Muscle layer of duodenum (tissue), 2 donors: ENCODE results near the gene ATP10A.

Source experiments
- H3K27ac ChIP-seq: one replicate; pipeline ENCODE4 v1.7.0; 2013; ENCODE audit warnings: mild to moderate bottlenecking, low read length
- H3K27me3 ChIP-seq: one replicate; pipeline ENCODE4 v1.7.0; 2013; ENCODE audit warnings: low read depth, mild to moderate bottlenecking, control low read depth, low read length
- H3K36me3 ChIP-seq, 2 donors: one replicate each; pipeline ENCODE4 v1.7.0; 2013; ENCODE audit warnings: low read length in 2 of 2, control low read depth in 1 of 2, mild to moderate bottlenecking in 1 of 2; ENCODE audit not compliant: insufficient read depth in 2 of 2, control insufficient read depth in 1 of 2
- H3K4me1 ChIP-seq, 2 donors: one replicate each; pipeline ENCODE4 v1.7.0; 2013; ENCODE audit warnings: low read length in 2 of 2, mild to moderate bottlenecking in 2 of 2, control low read depth in 1 of 2, moderate library complexity in 1 of 2; ENCODE audit not compliant: insufficient read depth in 2 of 2, control insufficient read depth in 1 of 2
- H3K4me3 ChIP-seq, 2 donors: one replicate each; pipeline ENCODE4 v1.7.0; 2013; ENCODE audit warnings: low read length in 2 of 2, low read depth in 1 of 2, mild to moderate bottlenecking in 1 of 2
- H3K9me3 ChIP-seq, 2 donors: one replicate each; pipeline ENCODE4 v1.7.0; 2013; ENCODE audit warnings: low read length in 2 of 2, control low read depth in 1 of 2, mild to moderate bottlenecking in 1 of 2; ENCODE audit not compliant: control insufficient read depth in 1 of 2
- donor health status: healthy.

The ATP10A gene

DNA sequence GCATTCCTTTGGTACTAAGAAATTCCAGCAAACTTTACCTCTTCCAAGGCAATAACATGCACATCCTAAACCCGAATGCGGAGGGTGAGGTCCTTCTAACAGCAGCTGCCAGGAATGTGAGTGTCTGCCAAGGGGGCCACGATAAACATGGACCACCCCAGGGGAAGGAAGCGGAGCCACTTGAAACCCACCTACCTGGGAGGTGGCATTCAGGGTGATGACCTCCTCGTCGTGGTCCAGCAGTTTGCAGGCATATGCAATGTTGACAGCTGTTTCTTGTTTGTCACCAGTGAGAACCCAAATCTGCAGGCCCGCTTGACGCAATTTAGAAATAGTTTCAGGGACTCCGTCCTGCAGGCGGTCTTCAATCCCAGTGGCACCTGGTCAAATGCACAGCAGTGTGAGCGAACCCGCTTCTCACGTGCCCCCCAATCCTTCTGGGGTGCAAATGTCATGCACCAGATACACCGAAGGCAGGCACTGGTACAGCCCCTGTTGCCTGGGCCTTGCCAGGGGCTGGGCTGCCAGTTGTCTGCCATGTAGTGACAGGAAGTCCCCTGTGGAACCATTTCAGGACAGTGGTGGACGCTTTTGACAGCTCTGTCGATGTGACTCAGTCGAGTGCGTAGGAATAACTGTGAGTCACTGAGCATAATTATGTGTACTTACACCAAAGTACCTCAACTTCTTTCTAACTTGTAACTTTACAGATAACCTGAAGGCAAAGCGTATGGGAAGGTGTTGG is 161.2 kb downstream of the ATP10A start:
- H3K36me3 ChIP-seq: no peaks in the 10 kb centered on the region
- H3K4me1 ChIP-seq: no peaks in the 10 kb centered on the region
- H3K27ac ChIP-seq: no peak overlapping the region
- no peak overlapping the region for H3K4me3 ChIP-seq
- no peaks in the 10 kb centered on the region for H3K9me3 ChIP-seq
- H3K27me3 ChIP-seq: no peaks in the 10 kb centered on the region

DNA sequence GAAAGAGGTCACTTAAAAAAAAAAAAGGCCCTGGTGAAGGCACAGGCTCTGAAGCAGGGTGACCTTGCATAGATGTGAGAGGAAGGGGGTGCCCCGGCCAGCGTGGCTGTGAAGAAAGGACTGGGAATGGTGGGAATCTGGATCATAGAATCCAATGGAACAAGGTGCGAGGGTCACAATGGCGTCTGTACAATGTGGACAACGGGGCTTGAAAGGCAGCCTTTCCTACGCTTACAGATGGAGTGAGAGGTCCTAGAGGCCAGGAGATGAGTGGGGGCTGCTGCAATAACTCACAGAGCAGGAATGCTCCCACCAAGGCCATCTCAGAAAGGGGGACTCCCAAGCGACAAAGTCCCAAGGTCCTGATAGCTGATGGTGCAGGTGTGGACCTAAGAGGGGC is 162.2 kb downstream of the ATP10A start:
- Histone ChIP-seq H3K4me1 (no peaks in the 10 kb centered on the region), H3K36me3 (no peaks in the 10 kb centered on the region), H3K27ac (no peak overlapping the region), H3K27me3 (no peaks in the 10 kb centered on the region), H3K9me3 (no peaks in the 10 kb centered on the region), H3K4me3 (no peak overlapping the region)

DNA sequence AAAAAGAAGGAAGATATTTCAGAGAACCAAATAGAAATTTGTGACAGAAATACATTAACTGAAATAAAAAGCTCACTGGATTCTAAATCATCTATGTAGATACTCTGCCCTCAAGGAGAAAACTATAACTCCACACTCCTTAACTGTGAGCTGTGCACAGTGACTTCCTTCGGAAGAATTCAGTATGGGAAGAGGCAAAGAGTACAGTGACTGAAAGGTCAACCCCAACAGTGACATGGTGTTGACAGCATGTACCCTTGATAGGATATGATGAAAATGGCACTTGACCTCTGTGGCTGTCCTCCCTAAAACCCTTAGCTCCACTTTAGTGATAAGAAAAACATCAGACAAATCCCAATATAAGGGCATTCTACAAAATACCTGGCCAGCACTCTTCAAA is 165.5 kb downstream of the ATP10A start:
- H3K4me1 ChIP-seq: no peaks in the 10 kb centered on the region
- peaks cover 5 to 14% of the 10 kb centered on the region in 2 donors for H3K36me3 ChIP-seq
- no peaks in the 10 kb centered on the region for H3K9me3 ChIP-seq
- H3K27me3 ChIP-seq: no peaks in the 10 kb centered on the region
- no peak overlapping the region for H3K4me3 ChIP-seq
- H3K27ac ChIP-seq: no peak overlapping the region

DNA sequence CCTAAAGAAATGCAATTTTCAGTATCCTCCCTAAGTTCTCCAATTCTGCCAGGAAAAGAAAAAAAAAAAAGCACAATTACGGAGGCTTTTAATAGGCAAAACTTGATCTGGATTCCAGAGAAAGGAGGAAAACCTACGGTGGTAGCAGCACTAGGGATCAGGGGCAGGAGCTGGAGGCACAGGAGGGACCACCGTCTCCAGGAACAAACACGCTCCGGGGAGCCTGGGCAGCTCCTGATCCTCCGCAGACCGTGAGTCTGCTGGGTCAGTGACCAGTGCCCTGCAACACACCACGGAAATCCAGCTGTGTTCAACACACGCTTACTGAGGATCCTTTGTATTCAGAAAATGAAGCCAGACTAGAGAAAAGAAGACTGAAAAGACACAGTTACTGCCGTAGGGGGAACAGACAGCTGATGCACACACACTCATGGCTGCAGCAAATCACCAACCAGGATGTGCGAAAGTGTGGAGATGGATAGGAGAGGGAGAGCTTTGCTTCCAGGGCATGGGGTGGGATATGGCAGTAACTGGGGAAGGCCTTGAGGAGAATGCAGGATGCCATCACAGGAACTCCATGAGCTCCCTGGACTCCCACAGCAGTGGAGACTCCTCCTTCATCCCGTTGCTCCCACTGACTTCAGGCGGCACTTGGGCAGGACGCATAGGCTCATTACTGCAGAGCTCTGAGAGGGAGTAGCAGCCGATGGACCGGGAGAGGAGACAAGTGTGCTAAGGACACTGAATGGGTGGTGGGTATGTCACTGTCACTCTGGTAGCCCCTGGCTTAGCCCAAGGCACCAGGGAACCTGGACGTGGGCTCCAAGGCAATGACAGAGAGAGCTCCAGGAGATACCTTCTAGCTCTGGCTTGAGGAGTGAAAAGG is 167.0 kb downstream of the ATP10A start:
- Histone ChIP-seq H3K27ac (no peak overlapping the region), H3K4me3 (no peak overlapping the region), H3K27me3 (no peaks in the 10 kb centered on the region), H3K36me3 (peaks cover 5 to 16% of the 10 kb centered on the region in 2 donors), H3K9me3 (no peaks in the 10 kb centered on the region), H3K4me1 (no peaks in the 10 kb centered on the region)

DNA sequence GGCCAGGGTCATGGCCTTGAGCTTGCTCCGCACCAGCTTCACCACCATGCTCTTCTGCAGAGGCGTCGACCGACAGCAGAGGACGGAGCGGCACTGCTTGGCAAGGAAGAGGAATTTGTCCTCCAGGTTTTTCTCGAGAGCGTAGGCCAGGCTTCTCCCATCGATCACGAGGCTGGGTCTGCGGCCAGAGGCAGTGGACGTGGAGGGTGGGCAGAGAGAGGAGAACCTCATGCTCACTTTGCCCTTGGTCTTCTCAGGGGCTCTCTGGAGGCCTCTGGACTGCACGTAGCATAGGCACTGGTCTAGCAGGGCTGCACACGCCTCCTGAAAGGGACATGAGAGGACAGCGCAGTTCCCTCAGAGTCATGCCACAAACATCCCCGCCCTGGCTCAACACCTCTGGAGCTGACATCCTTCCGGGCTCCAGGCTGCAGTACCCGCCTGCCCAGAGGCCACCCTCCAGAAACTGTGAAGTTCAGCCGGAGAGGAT is 168.3 kb downstream of the ATP10A start:
- H3K4me3 ChIP-seq: no peak overlapping the region
- no peaks in the 10 kb centered on the region for H3K27me3 ChIP-seq
- peaks cover 5 to 19% of the 10 kb centered on the region in 2 donors for H3K36me3 ChIP-seq
- no peaks in the 10 kb centered on the region for H3K4me1 ChIP-seq
- H3K27ac ChIP-seq: no peak overlapping the region
- H3K9me3 ChIP-seq: no peaks in the 10 kb centered on the region

DNA sequence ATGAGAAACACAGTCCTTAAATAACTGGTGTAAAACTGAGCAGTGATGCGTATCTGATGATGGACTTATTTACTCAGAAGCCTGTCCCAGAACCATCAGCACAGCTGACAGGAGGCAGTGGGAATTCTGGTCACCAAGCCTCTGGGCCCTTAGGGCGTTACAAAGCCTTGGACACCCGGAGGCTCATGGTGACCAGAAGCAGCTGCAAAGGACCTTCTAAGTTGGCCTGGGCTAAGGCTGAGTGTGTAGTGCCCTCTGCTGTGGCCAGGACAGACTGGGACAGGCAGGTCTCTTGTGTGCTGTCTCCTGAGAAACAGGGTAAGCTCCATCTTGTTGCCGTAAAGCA is 168.9 kb downstream of the ATP10A start:
- H3K4me1 ChIP-seq: no peaks in the 10 kb centered on the region
- H3K4me3 ChIP-seq: no peak overlapping the region
- peaks cover 5 to 19% of the 10 kb centered on the region in 2 donors for H3K36me3 ChIP-seq
- no peak overlapping the region for H3K27ac ChIP-seq
- H3K27me3 ChIP-seq: no peaks in the 10 kb centered on the region
- H3K9me3 ChIP-seq: no peaks in the 10 kb centered on the region

DNA sequence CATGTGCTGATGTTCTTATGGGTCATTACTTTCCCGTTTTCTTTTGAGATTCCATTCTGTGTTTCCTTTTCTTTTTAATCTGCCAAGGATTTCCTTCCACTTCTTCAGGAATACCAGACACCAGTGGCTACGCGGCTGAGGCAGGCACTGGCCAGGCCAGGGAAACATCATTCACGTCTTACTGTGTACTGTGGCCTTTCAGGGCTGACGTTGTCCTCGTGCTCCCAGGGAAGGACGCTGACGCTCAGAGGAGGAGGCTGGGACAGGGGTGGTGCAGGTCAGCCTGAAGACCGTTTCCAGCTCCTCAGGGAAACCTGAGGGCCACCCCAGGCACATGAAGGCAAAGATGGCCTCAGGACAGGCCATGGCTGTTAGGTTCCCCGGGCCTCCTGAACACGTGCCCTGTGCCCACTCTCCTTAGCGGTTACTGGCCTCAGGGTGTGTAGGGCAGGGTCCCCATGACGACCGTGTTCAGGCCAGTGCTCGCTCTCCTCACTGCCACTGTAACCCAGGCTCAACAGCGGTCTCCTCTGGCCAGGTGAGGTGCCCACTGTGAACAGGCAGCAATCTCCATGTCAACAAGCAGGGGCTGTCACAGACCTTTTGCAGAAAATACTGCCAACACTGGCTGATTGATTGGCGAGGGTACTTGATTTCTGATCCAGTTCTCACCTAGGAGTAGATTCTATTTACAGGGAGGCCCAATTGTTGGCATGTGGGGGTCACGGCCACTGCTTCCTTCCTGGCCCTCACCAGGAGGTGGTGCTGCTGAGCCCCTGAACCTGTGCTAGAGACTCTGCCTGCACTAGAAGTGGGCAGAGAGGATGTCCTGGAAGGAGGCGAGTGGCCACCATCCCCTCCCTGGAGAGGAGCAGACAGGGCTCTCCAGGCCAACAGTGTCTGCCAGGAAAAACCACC is 169.5 kb downstream of the ATP10A start:
- H3K9me3 ChIP-seq: no peaks in the 10 kb centered on the region
- H3K27me3 ChIP-seq: no peaks in the 10 kb centered on the region
- no peaks in the 10 kb centered on the region for H3K4me1 ChIP-seq
- H3K36me3 ChIP-seq: peaks cover 5 to 19% of the 10 kb centered on the region in 2 donors
- H3K4me3 ChIP-seq: no peak overlapping the region
- no peak overlapping the region for H3K27ac ChIP-seq

DNA sequence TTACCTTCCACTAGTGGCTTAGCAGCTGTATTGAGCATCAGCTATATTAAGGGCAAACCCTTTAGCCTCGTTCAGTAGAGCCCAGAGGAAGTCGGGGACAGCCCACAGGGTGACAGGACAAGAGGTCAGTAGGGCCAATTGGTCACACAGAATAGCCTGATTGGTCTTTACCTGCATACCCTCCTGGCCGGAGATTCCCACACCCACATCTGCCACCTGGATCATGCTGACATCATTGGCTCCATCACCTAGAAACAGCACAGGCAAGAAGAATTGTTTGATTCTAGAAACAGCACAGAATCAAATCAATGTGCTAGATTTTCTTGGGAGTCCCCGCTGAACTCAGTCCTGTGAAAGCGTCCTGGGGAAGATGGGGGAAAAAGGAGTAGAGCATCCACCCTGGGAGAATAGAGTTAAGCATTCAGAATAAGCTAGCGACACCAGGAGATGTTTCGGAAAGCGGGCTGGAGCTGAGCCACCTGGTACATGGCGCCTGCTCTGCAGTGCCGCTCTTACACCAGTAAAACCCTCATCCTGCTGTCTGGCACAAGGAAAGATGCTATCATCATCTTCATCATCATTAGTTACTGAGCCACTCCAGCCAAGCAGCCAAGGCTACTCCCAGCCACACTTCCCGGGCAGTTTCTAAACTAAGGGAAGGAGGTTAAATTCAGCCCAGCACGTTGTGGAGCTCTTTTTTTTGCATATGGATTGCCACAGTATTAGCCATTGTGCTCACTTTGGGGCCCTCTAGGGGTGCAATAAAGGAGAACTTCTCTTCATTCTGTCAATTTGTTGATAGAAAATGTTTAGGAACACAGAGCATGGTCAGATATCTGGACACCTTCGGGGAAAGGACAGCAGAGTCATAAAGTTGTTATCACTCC is 171.3 kb downstream of the ATP10A start:
- H3K4me3 ChIP-seq: no peak overlapping the region
- H3K27ac ChIP-seq: no peak overlapping the region
- H3K9me3 ChIP-seq: no peaks in the 10 kb centered on the region
- H3K4me1 ChIP-seq: no peaks in the 10 kb centered on the region
- H3K36me3 ChIP-seq: peaks cover 9 to 19% of the 10 kb centered on the region in 2 donors
- H3K27me3 ChIP-seq: no peaks in the 10 kb centered on the region

DNA sequence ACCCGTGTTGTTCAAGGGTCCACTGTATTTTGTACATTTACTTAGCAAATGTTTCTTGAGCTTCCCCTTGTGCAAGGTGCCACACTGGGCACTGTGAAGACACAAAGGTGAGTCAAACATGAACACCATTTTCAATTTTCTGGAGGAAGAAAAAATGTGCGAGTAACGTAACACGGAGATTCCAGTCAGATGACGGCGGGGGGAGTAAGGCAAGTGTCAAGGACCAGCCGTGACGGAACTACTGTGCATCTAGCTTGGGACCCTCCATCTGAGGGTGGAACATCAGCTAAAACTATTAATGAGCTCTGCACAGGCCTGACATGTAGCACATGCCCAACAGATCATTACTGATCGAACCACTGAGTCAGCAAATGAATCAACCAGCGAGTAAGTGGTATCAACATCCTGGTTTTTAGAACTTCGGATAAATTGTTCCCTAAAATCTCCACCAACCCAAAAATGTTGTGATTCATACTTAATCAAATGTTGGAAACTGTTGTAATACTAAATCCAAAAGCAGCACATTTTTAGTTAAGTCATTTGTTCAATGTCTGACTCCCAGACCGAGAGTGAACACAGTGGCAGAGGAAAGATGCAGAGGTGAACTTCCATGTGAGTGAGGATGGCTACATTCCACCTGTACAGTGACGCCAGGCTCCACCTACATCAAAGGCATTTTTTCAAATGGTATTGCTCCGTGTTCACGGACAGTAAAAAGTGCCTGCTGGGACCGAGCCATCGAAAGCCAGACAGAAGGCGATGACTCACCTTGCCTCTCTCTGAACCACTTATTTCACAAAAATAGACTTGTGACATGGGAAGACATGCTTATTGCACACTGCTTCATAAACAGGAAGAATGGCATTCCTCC is 172.2 kb downstream of the ATP10A start:
- no peak overlapping the region for H3K4me3 ChIP-seq
- no peaks in the 10 kb centered on the region for H3K27me3 ChIP-seq
- no peak overlapping the region for H3K27ac ChIP-seq

DNA sequence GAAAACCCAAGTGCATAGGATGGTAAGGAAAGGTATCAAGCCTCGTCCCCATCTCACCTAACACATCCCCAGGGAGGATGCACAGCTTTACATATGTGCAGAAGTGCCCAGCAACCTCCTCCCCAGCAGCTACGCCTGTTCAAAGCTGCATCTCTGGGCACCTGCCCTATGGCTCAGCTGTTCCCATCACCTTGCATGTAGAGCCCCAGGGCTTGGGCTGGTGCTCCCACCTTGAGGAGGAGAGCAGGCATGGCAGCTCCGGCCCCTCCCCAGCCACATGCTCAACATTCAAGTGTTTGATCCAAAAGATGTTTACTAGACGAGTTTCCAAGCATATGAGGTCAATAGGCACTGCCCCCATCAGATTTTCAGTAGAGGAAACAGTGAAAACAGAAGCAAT is 173.5 kb downstream of the ATP10A start:
- Histone ChIP-seq H3K27ac (no peak overlapping the region), H3K36me3 (peaks cover 7 to 17% of the 10 kb centered on the region in 2 donors)

More for the DNA sequence above, 172.2 kb downstream of the ATP10A start:
- peaks cover 9 to 19% of the 10 kb centered on the region in 2 donors for H3K36me3 ChIP-seq
- H3K9me3 ChIP-seq: no peaks in the 10 kb centered on the region
- no peaks in the 10 kb centered on the region for H3K4me1 ChIP-seq

More for the DNA sequence above, 173.5 kb downstream of the ATP10A start:
- Histone ChIP-seq H3K4me1 (peaks cover 0 to 3% of the 10 kb centered on the region in 2 donors), H3K4me3 (no peak overlapping the region), H3K9me3 (no peaks in the 10 kb centered on the region), H3K27me3 (no peaks in the 10 kb centered on the region)
